ENCODE data around the gene TEX22.

DNA sequence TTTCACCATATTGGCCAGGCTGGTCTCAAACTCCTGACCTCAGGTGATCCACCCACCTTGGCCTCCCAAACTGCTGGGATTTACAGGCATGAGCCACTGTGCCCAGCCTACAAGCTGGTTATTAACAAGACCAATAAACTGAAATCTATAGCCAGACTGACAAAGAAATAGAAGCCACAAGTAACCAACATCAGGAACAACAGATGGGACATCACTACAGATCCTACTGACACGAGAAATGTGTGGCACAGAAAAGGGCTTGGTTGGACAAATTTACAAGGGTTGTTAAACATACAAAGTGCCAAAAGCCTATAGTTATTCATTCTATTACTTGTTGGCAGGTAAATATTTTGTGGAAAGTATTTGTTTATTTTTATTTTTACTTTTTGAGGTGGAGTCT is 32.9 kb downstream of the TEX22 start:
- TF ChIP-seq POLR2A (IDR thresholded peaks at IDR 0.05): no peak
- TF ChIP-seq, protein P1, sequence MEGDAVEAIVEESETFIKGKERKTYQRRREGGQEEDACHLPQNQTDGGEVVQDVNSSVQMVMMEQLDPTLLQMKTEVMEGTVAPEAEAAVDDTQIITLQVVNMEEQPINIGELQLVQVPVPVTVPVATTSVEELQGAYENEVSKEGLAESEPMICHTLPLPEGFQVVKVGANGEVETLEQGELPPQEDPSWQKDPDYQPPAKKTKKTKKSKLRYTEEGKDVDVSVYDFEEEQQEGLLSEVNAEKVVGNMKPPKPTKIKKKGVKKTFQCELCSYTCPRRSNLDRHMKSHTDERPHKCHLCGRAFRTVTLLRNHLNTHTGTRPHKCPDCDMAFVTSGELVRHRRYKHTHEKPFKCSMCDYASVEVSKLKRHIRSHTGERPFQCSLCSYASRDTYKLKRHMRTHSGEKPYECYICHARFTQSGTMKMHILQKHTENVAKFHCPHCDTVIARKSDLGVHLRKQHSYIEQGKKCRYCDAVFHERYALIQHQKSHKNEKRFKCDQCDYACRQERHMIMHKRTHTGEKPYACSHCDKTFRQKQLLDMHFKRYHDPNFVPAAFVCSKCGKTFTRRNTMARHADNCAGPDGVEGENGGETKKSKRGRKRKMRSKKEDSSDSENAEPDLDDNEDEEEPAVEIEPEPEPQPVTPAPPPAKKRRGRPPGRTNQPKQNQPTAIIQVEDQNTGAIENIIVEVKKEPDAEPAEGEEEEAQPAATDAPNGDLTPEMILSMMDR (IDR thresholded peaks at IDR 0.05): no peak

Measured in esophagus squamous epithelium (tissue), 4 donors.